Skeletal muscle tissue (tissue), 4 donors: ENCODE data around the gene CDYL. TPM values are rescaled to one million over a fixed set of nuclear protein-coding genes. Genes with fewer than 3 reads are reported as not detected.

ENCODE experiments used
- H3K27ac ChIP-seq: one replicate; pipeline ENCODE4 v1.7.0; 2013; ENCODE audit warnings: mild to moderate bottlenecking, low read depth, low read length, inconsistent platforms
- H3K27me3 ChIP-seq, 3 donors: one replicate each; pipeline ENCODE4 v1.7.0; 2013; ENCODE audit warnings: low read length in 3 of 3; ENCODE audit not compliant: control insufficient read depth in 3 of 3, insufficient read depth in 3 of 3
- H3K36me3 ChIP-seq, 3 donors: one replicate each; pipeline ENCODE4 v1.7.0; 2013; ENCODE audit warnings: low read length in 3 of 3; ENCODE audit not compliant: control insufficient read depth in 3 of 3, insufficient read depth in 3 of 3
- H3K4me1 ChIP-seq, 3 donors: one replicate each; pipeline ENCODE4 v1.7.0; 2013; ENCODE audit warnings: low read length in 3 of 3, mild to moderate bottlenecking in 3 of 3; ENCODE audit not compliant: control insufficient read depth in 3 of 3, insufficient read depth in 3 of 3
- H3K4me3 ChIP-seq, 3 donors: one replicate each; pipeline ENCODE4 v1.7.0; 2013; ENCODE audit warnings: low read length in 3 of 3
- H3K9ac ChIP-seq, 3 donors: one replicate each; pipeline ENCODE4 v1.7.0; 2013; ENCODE audit warnings: low read length in 3 of 3, mild to moderate bottlenecking in 3 of 3, moderate library complexity in 2 of 3, low read depth in 1 of 3
- H3K9me3 ChIP-seq, 3 donors: one replicate each; pipeline ENCODE4 v1.7.0; 2013; ENCODE audit warnings: low read length in 3 of 3; ENCODE audit not compliant: control insufficient read depth in 3 of 3
- total RNA-seq: library from RNA; depleted of rRNA; stranded (reverse); fragments of >200 nt; gene quantifications from one replicate; pipeline ENCODE4 v1.2.3, GENCODE V29; 2014
- donor health status: Osteomylitis.

Gene CDYL
- total RNA-seq, 1 donor from 2014 or later = 33.9 TPM

DNA sequence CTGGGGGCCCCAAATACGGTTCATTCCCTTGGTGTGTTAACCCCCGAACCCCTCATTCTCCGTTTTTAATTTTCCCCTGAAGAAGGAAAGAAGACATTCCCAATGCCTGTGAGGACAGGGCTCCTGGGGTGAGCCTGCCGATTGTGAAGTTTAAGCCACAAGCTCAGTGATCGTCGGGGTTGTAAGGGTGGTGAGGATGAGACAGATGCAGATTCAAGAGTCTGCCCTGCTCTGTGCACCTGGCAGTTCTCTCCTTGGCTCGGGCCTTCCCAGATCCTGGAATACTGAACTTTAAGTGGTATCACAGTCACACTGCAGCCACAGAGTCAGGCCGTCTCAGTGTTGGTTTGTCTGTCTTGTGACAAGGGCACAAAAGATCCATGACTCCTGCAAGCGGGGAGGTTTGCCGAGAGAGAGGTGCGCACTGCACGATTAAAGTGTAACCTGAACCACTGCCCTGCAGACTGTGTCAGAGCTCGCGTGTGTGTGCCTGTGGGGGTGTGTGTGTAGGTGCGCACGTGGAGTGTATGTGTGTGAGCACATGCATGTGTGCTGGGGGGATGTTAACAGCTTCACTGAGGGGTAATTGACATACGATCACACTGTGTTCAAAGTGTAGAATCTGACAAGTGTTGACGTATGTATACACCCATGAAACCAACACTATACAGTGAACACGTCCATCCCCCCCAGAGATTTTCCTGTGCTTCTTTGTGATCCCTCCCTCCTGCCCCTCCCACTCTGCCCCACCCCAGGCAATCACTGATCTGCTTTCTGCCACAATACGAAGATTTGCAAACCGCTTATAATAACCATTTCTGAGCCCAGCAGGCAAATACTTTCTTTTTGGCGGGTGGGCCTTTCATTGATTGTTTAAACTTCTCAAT is 188.7 kb downstream of the CDYL start:
- no peaks in the 10 kb centered on the region for H3K9me3 ChIP-seq
- H3K4me1 ChIP-seq = peaks cover 4 to 9% (median 5%) of the 10 kb centered on the region in 3 donors
- H3K9ac ChIP-seq = no peak overlapping the region
- no peaks in the 10 kb centered on the region for H3K27me3 ChIP-seq
- no peak overlapping the region for H3K4me3 ChIP-seq
- H3K36me3 ChIP-seq = no peaks in the 10 kb centered on the region
- H3K27ac ChIP-seq = no peak overlapping the region

- Histone ChIP-seq H3K4me3 (no peak overlapping the region), H3K36me3 (no peaks in the 10 kb centered on the region), H3K9ac (no peak overlapping the region), H3K9me3 (no peaks in the 10 kb centered on the region), H3K4me1 (peaks cover 5 to 17% (median 10%) of the 10 kb centered on the region in 3 donors), H3K27ac (no peak overlapping the region), H3K27me3 (no peaks in the 10 kb centered on the region)
Observed at GRCh38 chr6:4965562-4966389, 189.6 kb downstream of the CDYL start.

GRCh38 chr6:4967301-4968030 is 191.3 kb downstream of the CDYL start:
- Histone ChIP-seq H3K4me1 (peaks cover 8 to 21% (median 12%) of the 10 kb centered on the region in 3 donors), H3K27me3 (no peaks in the 10 kb centered on the region), H3K9me3 (no peaks in the 10 kb centered on the region), H3K9ac (no peak overlapping the region), H3K27ac (no peak overlapping the region), H3K4me3 (no peak overlapping the region), H3K36me3 (no peaks in the 10 kb centered on the region)

- Histone ChIP-seq H3K27ac (peak overlapping the region; percentile 47), H3K9me3 (no peaks in the 10 kb centered on the region), H3K4me3 (peak overlapping the region in 2 of 3 donors; percentile 20 to 31), H3K4me1 (peaks cover 22 to 35% (median 23%) of the 10 kb centered on the region in 3 donors), H3K27me3 (no peaks in the 10 kb centered on the region), H3K36me3 (no peaks in the 10 kb centered on the region), H3K9ac (peak overlapping the region in 1 of 3 donors; percentile 23)
Observed at GRCh38 chr6:4969609-4970285, 193.5 kb downstream of the CDYL start.

DNA sequence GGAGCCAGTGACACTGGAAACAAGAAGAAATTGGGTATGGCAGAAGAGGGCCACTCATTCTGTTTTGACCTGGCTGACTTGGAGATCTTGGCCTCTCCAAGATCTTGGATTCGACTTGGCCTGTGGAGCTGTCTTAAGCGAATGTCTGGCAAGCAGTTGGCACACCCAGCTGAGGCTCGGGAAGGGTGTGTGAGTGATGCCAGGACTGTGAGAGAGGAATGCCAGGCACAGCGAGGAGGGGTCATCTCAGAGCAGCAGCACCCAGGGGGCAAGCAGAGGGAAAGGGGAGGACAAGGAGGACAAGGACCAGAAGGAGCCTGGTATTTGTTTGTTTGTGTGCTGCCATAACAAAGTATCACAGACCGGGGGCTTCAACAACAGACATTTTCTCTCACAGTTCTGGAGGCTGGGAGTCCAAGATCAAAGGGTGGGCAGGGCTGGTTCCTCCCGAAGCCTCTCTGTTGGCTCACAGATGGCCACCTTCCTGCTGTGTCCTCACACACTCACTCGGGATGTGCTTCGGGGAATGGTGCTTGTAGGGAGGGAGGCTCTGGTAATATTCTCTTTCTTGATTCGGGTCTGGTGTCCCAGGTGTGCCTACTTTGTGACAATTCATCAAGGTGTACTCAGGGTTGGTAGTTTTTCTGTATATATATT is 194.7 kb downstream of the CDYL start:
- H3K4me3 ChIP-seq = no peak overlapping the region
- H3K9ac ChIP-seq = no peak overlapping the region
- peaks cover 24 to 39% (median 25%) of the 10 kb centered on the region in 3 donors for H3K4me1 ChIP-seq
- H3K36me3 ChIP-seq = no peaks in the 10 kb centered on the region
- H3K27me3 ChIP-seq = no peaks in the 10 kb centered on the region
- H3K27ac ChIP-seq = no peak overlapping the region
- H3K9me3 ChIP-seq = no peaks in the 10 kb centered on the region

GRCh38 chr6:4971851-4972250 is 195.6 kb downstream of the CDYL start:
- Histone ChIP-seq H3K36me3 (no peaks in the 10 kb centered on the region), H3K4me1 (peaks cover 24 to 39% (median 25%) of the 10 kb centered on the region in 3 donors), H3K9me3 (no peaks in the 10 kb centered on the region), H3K27ac (no peak overlapping the region), H3K4me3 (no peak overlapping the region), H3K9ac (no peak overlapping the region), H3K27me3 (no peaks in the 10 kb centered on the region)

- Histone ChIP-seq H3K4me3 (no peak overlapping the region), H3K9me3 (no peaks in the 10 kb centered on the region), H3K27me3 (no peaks in the 10 kb centered on the region), H3K36me3 (no peaks in the 10 kb centered on the region), H3K4me1 (peaks cover 24 to 39% (median 25%) of the 10 kb centered on the region in 3 donors), H3K27ac (no peak overlapping the region), H3K9ac (no peak overlapping the region)
Observed at GRCh38 chr6:4972438-4972837, 196.2 kb downstream of the CDYL start.

DNA sequence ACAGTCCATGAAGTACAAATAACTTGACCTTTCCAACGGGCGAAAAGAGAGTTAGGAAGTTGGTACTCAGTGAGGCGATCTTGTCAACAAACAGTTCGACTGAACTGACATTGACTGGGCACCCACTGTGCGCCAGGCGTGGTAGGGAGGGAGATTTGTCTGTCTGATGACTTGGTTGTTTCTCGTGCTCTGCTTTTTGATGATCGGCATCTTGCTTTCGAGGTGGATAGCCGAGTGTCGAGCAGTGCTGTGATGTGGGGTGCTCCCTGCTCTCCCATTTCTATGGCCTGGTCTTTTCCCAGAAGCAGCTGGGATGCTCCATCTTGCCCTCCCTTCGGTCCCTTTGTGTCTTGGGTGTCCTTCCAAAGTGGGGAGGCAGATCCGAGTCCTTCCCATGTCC is 197.2 kb downstream of the CDYL start:
- Histone ChIP-seq H3K4me3 (peak overlapping the region; percentile 24 to 41 (median 41)), H3K27me3 (no peaks in the 10 kb centered on the region), H3K36me3 (no peaks in the 10 kb centered on the region), H3K9ac (peak overlapping the region; percentile 24 to 75 (median 66)), H3K27ac (peak overlapping the region; percentile 74), H3K4me1 (peaks cover 24 to 39% (median 25%) of the 10 kb centered on the region in 3 donors), H3K9me3 (no peaks in the 10 kb centered on the region)
